Nucleus accumbens (tissue), 56 donors: ENCODE results near the gene AGPS.
A peak's percentile ranks its signal among the peaks of the same experiment; 100 is the strongest.

Experiments used
- DNase-seq, 56 donors: peaks; one replicate each; lab custom pipeline; 2025; lab: John Stamatoyannopoulos, UW

Gene AGPS

DNA sequence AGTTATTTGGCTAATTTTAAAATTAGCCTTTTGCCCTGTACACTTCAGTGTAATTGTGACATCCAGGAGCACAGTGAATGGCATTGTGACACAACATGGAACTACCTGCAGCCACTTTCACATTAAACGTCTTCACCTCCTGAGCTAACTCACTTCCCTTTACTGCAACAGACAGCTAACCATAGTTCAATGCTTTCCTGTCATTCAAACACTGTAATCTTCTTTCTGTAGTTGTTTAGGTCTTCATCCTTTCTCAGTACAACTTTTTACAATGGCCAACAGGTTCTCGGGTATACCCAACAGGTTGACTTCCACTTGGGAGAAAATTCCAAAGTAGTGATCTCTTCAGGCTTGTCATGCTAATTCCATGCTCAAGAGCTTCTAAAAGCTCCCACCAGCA is 8.6 kb upstream of the AGPS start:
- DNase-seq, result no peak

DNA sequence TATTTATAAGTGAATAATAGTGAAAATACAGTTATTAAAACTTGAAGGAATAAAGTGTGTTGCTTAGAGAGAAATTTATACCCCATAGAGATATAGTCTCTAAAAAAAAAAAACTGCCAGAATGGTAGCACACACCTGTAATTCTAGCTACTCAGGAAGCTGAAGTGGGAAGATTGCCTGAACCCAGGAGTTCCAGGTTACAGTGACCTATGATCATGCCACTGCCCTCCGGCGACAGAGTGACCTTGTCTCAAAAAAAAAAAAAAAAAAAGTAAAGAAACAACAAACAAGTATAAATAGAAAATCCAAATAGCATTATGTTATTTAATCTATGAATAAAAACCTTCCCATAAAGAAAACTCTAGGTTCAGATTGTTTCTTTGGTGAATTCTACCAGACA is 7.4 kb upstream of the AGPS start:
- DNase-seq, result no peak

DNA sequence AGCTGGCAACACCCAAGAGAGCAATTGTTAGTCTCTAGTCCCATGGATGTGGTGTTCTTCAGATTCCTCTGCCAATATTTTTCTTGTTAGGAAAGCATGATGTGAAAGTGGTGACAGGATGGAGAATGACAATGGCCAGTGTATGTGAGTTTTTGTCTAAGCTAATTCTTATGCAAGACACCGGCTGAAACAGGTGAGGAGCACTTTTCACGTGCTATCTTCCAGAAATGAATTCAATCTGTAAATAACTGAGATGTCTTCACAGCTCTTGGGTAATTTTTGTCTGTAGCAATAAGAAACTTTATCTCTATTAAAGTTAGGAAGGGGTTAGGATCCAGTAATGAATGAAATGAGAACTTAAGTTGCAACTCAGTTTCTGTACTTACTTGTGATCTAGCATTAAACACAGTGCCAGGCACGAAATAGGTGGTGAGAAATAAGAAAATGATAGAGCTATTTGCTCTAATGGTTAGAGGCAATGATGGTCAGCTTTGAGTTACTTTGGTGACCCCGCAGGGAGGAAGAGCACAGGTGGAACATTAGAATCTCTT is 676 bp upstream of the AGPS start:
- no peak for DNase-seq

DNA sequence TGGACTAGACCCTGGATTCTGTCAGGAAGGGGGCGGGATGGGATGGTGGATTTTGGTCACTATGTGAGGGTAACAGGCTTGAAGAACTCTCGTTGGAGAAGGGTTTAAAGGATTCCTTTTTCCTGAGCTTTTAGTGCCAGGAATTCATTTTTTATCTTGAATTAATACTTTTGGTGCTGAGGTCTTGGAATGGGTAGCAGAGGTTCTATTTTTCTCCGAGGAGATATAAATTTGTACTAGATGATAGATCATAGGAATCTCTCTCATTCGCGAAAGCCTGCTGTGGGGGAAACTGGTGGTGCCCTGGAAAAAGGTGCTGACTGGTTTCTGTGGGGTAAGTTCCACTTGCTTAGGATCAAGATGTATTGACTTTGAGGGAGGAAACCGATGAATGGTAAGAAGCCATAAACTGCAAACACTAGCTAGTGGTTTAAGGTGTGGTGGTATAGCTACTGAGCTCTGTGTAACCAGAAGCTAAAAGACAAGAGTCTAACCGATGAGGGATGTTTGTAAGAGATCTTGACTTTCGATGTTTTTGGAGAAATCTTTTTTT is 706 bp downstream of the AGPS start:
- DNase-seq, result peak in 1 of 56 donors; percentile 5

DNA sequence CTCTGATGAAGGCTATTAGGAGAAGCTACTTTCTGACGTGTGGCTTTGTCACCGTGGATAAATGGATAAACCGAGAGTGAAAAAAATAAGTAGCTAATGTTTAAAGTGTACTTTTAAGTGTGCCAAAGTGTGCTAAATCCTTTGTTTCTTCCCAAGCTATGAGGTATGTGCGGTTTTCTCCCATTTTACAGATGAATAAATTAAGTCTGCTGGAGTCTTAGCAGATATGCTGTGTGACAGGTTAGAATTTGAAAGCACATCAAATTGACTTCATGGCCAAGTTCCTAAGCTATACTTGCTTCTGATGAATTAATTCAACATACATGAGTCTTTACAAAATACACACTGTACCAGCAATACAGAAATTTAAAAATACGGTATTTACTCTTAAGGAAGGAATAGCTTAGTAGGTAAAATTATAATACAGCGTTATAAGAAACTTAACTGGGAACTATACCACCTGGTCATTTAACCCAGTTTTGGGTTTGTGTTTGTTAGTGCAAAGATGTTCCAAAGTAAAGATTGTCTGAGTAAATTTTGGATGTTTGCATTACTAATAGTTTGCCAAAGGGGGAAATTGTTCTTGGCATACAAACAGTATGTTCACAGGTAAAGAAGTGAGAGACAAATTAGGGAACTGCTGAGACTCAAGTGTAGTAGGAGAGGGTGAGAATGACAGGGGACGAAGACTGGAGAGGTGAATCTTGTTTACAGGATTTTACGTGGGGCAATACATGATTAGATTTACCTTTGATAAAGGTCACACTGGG is 1.4 kb downstream of the AGPS start:
- DNase-seq, result no peak

DNA sequence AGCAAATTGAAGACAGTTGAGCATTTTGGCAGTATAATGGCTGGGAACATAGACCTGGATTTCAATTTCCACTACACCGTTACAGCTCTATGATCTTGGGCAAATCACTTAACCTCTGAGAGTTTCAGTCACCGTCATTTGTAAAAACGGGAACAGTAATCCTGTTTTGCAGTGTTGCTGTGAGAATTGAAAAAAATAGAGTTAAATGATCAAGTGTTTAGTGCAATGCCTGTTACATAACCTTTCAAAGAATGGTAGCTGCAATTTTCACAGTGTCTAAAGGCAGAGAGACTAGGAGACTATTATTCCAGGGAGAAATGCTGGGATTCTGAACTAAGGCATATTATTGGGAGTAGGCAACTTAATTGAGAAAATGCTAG is 2.0 kb downstream of the AGPS start:
- no peak for DNase-seq

DNA sequence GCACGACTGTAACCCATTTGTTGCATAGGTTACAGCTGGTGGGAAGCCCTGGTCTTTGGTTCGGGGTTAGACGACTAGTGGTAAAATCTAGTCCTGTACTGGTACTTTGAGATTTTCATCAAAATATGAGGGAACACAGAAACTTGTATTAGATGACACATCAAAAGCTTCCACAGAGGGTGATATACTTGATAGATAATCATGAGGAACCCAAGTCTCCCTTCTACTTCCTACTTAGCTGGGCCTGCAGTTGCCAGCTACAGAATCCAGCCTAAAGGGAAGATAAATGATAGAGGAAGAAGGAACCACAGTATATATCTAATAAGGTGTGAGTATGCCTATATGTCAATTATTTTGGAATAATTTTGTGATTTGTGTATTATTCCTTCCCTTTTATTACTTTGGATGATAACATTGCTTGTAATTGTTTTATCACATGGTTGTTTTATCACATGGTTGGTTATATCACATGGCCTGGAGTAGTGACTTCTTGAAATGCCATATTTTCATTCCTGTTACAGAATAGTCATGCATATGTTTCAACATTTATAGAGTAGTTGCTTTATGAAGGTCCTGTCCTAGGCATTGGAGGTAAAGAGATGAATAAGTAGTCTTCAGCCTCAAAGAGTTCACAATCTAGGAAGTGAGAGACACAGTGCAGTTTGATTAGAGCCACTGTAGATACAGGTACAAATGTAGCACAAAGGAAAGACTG is 2.9 kb downstream of the AGPS start:
- no peak for DNase-seq

DNA sequence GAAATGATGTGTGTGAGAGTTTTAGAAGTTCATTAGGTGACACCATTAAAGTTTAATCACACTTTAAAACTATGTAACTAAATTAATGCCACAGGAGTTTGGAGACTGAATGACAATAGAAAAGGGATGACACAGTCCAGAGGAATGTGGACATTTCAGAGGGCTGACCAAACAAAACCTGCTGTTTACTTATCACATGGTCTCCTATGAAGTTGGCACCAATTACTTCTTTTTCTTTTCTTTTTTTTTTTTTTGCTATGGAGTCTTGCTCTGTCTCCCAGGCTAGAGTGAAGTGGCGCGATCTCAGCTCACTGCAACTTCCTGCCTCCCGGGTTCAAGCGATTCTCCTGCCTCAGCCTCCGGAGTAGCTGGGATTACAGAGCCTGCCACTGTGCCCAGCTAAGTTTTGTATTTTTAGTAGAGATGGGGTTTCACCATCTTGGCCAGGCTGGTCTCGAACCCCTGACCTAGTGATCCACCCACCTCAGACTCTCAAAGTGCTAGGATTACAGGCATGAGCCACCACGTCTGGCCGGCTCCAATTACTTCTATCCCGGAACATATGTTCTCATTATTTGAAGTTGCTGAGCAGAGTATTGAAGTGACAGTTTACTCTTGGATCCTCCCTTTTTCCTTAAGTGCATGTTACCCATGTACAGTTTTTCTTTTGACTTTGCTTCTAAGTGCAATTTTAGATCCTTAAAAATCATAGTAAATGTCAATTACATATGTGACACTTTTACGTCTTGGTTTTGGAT is 4.3 kb downstream of the AGPS start:
- no peak for DNase-seq

DNA sequence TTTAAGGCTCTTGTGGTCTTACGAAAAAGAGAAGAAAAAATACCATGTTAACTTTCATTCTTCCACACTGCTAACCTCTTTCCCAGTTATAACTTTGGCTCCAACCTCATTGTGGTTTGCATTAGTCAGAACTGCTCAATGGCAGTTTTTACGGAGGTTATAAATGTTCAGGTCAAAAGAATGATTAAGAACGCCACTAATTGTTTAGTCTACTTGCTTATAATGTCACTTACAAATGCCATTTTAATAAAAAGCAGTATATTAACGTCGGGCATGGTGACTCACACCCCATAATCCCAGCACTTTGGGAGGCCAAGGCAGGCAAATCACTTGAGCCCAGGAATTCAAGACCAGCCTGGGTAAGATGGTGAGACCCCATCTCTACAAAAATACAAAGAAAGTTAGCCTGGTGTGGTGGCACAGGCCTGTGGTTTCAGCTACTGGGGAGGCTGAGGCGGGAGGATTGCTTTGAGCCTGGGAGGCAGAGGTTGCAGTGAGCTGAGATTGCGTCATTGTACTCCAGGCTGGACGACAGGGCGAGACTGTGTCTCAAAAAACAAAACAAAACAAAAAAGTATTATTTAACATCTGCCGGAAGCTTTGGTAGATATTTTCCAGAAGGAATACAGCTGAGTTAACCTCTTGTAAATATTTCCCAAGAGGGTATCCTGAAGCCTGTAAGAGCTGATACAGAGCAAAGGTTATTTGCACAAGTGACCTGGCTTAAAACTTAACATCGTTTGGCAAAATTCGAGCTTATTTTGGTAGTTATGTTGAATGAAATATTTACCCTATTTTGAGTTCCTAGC is 5.1 kb downstream of the AGPS start:
- DNase-seq, result no peak

DNA sequence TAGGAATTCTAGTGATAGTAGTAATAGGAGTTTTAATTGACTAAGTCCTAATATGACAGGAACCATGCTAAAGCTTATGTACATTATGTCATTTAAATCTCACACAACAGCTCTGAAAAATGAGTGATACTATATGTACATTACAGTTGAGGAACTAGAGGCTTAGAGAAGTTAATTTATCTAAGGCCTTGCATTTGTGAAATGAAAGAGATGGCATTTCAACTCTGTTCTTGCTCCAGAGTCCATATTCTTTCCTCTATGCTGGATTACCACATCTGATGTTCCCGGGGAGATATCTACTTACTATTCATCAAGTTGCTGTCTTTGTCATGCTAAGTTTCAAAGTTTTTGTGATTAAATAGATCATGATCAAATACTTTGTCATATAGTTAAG is 5.7 kb downstream of the AGPS start:
- no peak for DNase-seq

DNA sequence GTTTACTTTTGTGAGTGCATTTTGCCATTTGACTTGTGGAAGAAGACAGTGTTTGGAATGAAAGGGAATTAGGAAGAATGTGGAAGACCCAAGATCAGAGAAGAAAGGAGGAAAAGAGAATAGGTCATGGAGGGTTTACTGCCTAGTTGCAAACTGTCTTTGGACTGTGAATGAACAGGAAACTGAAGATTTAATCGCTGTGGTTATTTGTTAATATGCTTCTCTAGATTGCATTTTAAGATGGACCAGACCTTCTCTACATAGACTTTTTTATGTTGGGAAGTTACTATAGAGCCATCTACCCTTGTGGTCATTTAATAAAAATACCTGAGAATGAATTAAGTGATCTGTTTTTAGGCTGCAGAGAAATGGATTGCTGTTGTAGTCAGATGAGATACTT is 6.2 kb downstream of the AGPS start:
- no peak for DNase-seq

DNA sequence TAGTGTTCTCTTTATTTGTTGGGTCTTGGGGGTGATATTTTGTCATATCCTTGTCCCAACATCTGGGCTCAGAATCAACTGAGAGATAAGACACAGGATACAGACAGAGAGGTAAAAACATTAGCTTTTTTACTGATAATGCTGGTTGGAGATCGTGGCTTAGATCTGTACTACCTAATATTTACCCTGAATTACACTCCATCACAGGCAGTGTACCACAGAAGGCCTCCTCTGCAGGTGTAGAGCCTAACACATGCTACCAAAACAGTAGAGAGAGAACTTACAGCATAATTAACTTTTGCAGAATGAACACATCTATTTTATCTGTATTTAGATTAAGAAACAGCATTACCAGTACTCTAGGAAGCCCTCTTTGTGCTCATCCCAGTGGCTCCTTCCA is 6.8 kb downstream of the AGPS start:
- no peak for DNase-seq

DNA sequence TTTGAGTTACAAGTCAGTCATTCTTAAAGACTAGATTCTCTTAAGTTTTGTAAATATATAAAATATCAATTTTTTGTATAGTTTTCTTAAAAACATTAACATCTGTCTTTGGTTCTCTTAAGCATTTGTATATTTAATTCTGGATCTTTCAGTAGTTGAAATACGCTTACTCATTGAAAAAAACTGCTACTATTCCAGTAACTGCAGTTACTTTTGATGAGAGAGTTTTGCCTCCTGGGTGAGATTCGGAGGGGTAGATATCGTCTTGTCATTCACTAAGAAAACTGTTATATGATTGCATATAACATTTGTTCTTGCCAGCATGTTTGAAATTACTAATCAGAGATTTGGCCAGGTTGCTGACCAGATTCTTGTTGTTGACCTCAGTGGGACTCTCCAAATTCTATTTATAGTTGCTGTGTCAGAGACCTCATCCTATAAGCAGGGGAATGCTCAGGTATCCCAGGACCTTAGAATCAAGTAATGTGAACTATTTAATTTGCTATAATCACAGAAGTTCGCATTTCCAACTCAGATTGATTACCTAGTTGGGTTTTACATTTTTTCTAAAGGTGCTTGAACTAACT is 7.9 kb downstream of the AGPS start:
- DNase-seq, result no peak

DNA sequence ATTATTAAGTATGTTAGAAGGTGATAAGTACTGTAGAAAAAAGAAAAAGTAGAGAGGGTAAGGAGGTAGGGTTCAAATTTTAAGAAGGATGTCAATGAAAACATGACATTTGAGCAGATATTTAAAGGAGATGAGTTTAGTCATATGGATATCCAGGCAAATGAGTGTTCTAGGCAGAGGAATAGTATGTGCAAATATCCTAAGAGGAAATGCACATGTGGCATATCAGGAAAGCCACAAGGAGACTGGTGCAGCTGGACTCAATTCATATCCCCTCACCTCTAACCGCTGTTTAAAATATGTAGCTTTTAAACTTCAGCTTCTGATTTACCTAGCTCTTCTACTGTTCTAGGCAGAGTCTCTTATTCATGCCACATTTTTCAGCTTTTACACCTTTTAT is 9.5 kb downstream of the AGPS start:
- no peak for DNase-seq

DNA sequence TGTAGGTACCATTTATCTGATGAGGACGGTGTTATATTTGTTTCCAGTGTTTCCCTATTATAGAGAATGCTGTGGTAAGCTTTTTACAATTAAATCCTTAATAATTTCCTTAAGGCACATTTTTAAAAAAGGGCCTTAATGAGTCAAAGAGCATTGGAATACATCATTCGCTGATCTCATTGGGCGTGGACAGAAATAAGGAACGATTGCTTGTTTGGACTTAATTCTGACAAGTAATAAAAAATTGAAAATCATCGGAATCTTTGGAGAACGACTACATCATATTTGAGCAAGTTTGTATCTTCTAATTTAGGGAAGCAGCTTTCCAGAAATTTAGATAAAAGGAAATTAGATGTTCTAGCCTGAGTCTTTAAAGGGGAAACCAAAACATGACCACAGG is 11.3 kb downstream of the AGPS start:
- no peak for DNase-seq

DNA sequence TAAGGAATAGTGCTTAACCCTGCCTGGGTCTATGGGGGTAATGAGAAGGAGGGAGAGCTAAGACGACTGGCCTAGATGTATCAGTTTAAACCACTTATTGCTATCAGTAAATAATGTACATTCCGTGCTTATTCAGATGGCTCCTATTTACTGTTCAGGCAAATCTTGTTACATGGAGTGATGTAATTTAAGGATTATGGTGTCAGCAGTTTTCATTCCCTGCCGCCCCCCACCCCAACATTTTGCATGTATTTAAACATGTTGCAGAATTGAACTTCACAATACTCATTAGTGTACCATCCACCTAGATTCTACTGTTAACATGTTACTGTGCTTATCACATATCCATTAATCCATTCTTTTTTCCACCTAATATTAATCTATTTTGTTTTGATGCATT is 11.7 kb downstream of the AGPS start:
- DNase-seq, result no peak

DNA sequence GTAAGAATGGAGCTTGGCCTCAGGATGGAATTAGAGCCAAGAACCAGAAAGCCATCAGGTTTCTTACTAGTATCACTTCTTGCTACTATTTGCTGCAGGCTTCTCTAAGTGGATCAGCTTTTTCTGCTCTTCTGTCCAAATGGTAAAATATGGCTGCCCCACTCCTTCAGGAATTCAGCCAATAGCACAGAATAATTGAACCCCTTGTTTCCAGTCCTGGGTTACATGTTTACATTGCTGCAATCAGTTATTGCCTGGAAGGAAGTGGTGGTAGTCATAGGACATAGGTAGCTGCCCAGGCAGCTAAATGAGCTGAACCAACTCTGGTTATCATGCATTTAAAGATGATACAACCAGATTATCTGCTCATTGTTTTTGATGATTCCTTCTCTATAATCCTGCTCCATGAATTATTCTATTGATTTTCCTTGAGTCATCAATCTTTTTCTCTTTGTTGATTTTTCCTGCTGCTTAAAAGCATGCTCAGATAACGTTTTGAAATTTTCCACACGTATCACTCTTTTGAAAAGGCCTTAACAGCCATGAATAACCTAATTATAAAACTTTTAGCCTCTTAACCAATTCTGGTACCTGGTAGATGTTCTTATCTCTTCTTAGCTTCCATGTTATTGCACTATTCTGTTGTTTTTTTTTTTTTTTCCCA is 12.6 kb downstream of the AGPS start:
- DNase-seq, result no peak

DNA sequence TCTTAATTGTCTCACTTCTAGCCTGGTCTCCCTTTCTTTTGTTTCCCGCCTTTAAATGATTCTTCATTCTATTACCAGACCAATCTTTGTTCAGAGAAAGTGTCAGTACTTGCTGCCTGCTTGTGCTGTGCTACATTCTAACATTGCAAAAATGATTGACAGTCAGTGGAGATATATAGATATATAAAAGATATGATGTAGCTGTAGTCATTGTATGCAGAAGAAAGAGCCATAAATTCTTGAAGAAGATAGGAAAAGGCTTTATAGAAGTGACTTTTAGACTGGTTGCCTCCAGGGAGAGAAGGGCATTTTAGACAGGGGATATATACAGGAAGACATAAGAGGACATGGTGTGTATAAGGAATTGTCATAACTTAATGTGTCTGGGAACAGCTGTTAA is 13.6 kb downstream of the AGPS start:
- DNase-seq, result no peak

DNA sequence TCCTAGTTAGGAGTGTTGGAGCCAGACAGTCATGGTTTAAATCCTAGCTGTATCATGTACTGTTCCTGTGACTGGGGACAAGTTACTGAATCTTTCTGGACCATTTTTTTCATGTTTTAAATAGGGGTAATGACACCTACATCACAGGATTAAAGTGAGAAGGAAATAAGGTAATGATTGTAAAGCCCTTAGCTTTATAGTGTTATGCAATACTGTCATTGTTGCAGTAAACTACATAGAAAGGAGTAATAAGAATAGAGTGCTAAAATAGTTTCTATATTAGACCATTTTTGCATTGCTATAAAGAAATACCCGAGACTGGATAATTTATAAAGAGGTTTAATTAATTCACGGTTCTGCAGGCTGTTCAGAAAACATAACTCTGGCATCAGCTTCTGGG is 14.5 kb downstream of the AGPS start:
- DNase-seq, result no peak
